GM12865 (cell line): Measurements from ENCODE around the gene ADAM15.

Source experiments
- DNase-seq: peaks from one replicate; pipeline ENCODE4 v3.0.0; 2010; ENCODE audit warnings: low read depth
- H3K4me3 ChIP-seq: 2 replicates; pipeline ENCODE4 v1.5.1; 2011; ENCODE audit warnings: mild to moderate bottlenecking, low read depth, low read length, control low read depth
- TF ChIP-seq, protein P1 (sequence below): IDR thresholded peaks from 2 replicates; pipeline ENCODE4 v1.5.1; 2011; ENCODE audit warnings: low read length, control low read depth, low read depth, inconsistent platforms; ENCODE audit not compliant: insufficient read depth; ENCODE audit errors: missing control alignments

ADAM15 gene

GRCh38 chr1:155068599-155068998, 17.5 kb downstream of the ADAM15 start:
- no peak overlapping the region for H3K4me3 ChIP-seq
- TF ChIP-seq, protein P1, sequence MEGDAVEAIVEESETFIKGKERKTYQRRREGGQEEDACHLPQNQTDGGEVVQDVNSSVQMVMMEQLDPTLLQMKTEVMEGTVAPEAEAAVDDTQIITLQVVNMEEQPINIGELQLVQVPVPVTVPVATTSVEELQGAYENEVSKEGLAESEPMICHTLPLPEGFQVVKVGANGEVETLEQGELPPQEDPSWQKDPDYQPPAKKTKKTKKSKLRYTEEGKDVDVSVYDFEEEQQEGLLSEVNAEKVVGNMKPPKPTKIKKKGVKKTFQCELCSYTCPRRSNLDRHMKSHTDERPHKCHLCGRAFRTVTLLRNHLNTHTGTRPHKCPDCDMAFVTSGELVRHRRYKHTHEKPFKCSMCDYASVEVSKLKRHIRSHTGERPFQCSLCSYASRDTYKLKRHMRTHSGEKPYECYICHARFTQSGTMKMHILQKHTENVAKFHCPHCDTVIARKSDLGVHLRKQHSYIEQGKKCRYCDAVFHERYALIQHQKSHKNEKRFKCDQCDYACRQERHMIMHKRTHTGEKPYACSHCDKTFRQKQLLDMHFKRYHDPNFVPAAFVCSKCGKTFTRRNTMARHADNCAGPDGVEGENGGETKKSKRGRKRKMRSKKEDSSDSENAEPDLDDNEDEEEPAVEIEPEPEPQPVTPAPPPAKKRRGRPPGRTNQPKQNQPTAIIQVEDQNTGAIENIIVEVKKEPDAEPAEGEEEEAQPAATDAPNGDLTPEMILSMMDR = no peak
- DNase-seq = no peak

GRCh38 chr1:155069551-155070157, 18.5 kb downstream of the ADAM15 start:
- no peak for DNase-seq
- TF ChIP-seq, protein P1 = no peak
- no peak overlapping the region for H3K4me3 ChIP-seq

GRCh38 chr1:155070158-155070621, 19.1 kb downstream of the ADAM15 start:
- TF ChIP-seq, protein P1 = no peak
- no peak overlapping the region for H3K4me3 ChIP-seq
- DNase-seq = no peak

- H3K4me3 ChIP-seq = peak overlapping the region; percentile 17
- DNase-seq = peak; percentile 76
- TF ChIP-seq, protein P1 = peak; percentile 34
These were observed 19.8 kb downstream of the ADAM15 start for GRCh38 chr1:155070721-155071569.

DNA sequence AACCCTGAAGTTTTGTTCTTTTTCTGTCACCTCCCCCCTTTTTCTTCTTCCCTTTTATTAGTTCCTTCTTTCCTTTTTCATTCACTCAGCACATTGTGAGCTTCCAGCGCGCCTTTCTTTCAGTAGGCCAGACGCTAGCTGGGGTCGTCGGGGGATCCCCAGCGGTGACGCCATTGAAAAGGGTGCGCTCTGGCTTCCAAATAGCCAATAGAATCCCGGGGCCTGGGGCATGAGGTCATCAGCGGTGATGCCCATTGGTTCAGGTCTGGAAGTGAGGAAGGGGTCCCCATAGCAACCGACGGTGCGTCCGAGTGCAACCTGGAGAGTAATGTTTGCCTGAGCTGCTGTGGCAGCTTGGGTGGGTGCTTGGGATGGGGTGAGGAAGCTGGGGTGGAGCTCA, 20.6 kb downstream of the ADAM15 start:
- TF ChIP-seq, protein P1 = no peak
- no peak for DNase-seq
- no peak overlapping the region for H3K4me3 ChIP-seq

GRCh38 chr1:155072531-155073289, 21.6 kb downstream of the ADAM15 start:
- no peak overlapping the region for H3K4me3 ChIP-seq
- DNase-seq = no peak
- TF ChIP-seq, protein P1 = no peak
